Activated naive CD4-positive, alpha-beta T cell treated with Interleukin-2 at 50 U/mL for 16 hours (primary cell): Measurements from ENCODE around the gene CARS2.
"Not testable (repeated sequence)": the region's sequence is repeated elsewhere in the genome, so short reads cannot be mapped to it uniquely, and the experiment has no call there.

Experiments
- DNase-seq: peaks from one replicate; pipeline ENCODE4 v3.0.0-alpha.2; 2020

CARS2 gene

GRCh38 chr13:110615322-110616102, 90.4 kb downstream of the CARS2 start, which contains the start of gene NAXD:
TSS of gene NAXD (plus strand) at chr13:110615545. CDS start at chr13:110615602, 57 bp downstream.
- DNase-seq = peak; percentile 85

DNA sequence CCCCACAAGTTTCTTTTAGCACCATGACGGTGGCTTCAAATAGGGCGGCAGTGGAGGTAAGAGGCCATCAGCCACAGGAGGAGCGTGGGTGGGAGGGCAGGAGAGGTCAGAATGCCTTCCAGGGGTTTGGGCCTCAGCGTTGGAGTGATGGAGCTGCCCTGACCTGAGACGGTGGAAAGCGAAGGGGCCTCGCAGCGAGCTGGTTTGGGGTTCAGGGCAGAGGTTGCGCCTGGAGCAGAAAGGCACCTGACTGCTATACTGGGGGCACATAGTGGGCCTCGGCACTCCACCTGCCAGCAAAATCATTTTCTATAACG, 91.0 kb downstream of the CARS2 start:
- DNase-seq = no peak

GRCh38 chr13:110610955-110611595, 94.8 kb downstream of the CARS2 start:
- peak; percentile 38 for DNase-seq

DNA sequence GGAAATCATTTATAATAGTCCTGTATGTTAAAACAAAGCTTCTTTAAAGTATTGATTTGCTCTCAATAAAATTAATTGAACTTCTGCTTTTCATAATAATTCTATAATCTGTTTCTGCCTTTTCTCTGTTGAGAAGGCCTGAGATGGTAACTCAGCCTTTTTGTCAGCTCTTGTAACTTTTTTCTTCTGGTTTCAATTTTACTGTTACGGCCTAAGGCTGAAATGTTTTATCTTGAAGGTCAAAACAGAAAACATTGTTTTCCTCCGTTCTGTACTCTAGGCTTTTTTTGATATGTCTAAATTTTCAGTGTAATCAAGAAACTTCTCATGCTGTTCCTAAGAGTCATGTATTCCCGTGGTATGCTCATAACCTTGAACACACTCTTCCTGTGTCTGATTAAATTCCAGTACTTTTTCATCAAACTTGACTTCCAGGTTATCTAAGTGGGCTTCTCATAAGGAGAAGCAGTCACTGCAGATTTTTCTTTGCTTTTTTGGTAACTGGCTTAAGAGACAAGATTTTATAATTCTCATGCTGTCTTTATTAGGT, 98.2 kb downstream of the CARS2 start:
- no peak for DNase-seq

- not testable (repeated sequence) for DNase-seq
Observed at GRCh38 chr13:110606281-110606680, 99.6 kb downstream of the CARS2 start.

GRCh38 chr13:110605132-110605531, 100.8 kb downstream of the CARS2 start:
- DNase-seq = no peak

GRCh38 chr13:110600980-110601379, 104.9 kb downstream of the CARS2 start:
- DNase-seq = no peak

- no peak for DNase-seq
Observed at GRCh38 chr13:110600261-110600819, 105.6 kb downstream of the CARS2 start.

- no peak for DNase-seq
Observed at GRCh38 chr13:110597041-110597689, 108.8 kb downstream of the CARS2 start.

DNA sequence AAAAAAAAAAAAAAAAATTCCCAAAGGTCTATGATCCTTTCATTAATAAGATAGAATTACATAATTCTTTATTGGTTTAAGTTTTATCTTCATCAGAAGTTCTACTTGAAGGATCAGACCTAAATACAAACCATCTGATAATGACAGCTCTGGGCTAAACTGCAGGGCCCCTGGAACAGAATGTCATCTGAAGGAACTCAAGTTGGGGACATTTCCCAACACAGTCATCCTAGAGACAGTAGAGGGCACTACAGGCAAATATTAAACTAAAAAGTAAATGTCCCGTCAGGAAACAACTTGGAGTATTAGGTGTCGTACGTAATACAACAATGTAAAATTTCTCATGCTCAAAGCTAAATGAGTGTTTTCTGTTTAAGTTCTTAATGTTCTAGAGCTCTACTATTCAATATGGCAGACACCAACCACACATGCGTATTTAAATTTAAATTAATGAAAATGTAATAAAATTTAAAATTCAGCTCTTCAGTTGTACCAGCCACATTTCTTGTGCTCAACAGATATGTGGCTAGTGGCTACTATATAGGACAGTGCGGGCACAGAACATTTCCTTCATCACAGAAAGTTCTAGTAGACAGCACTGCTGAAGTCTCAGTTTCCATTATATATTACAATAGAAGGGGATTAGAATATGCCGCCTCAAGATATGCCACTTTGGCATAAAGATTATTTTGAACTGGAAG, 112.3 kb downstream of the CARS2 start:
- DNase-seq = no peak

DNA sequence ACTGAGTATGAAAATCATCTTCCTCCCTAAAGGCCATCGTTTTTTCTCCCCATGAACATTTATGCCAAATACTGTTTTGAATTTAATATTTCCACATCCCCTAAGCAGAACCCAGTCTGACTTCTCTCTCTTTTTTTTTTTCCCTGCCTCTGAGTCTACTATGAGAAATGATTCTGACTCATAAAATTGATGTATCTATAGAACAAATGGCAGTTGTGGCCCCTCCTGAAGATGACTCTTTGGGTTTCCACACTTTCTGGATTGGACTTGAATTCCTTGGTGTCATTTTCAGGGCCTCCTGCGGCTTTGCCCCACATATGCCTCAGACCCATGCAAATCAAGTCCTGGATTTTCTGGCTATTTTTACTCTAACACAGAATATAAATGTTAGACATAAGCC, 113.3 kb downstream of the CARS2 start:
- no peak for DNase-seq
